SK-N-MC (cell line): ENCODE results near the gene PCDHA8.

Source experiments
- EZH2 ChIP-seq: fragments of 200-600 bp; sonication (generic); IDR thresholded peaks from one replicate; pipeline ENCODE4 v1.6.1; 2017; ENCODE audit warnings: antibody characterized with exemption
- POLR2AphosphoS5 ChIP-seq: IDR thresholded peaks from 2 replicates; pipeline ENCODE4 v1.6.1; 2012; ENCODE audit warnings: mild to moderate bottlenecking, low read depth, low read length, borderline replicate concordance

GRCh38 chr5:140877262-140877581 lies 36.2 kb downstream of the PCDHA8 start:
- TF ChIP-seq EZH2 (no peak), POLR2AphosphoS5 (no peak)
